Measurements from ENCODE around the gene ZNF628. TPM values are rescaled to one million over a fixed set of nuclear protein-coding genes. Genes with fewer than 3 reads are reported as not detected.
"Not testable (repeated sequence)": the region's sequence is repeated elsewhere in the genome, so short reads cannot be mapped to it uniquely, and the experiment has no call there.

ZNF628 gene
- polyA plus RNA-seq (2013, experiment 1 of 2; ENCODE audit: insufficient read length): 3.8 TPM
- 4.7 TPM for polyA plus RNA-seq (2013, experiment 2 of 2; ENCODE audit: insufficient read length)

GRCh38 chr19:55476100-55476775, at the start of gene ZNF628:
Gene ZNF628, plus strand, starts transcription at chr19:55476617. Its CDS starts 3,294 bp downstream, at chr19:55479911.
- peak; percentile 99 for DNase-seq

DNA sequence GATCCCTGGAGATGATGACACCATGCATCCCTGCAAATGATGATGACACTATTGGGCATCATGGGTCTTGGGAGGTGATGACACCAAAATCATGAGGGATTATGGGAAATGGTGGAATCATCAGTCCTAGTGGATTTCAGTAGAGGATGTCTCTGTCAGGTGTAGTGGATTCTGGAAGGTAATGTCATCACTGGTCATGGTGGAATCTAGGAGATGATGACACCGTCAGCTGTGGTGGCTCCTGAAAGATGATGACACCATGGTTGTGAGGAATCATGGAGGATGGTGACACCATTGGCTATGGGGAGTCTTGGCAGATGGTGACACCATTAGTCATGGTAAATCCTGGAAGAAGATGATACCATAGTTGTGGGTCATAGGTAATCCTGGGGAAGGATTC, 45.2 kb upstream of the ZNF628 start:
- no peak for DNase-seq

DNA sequence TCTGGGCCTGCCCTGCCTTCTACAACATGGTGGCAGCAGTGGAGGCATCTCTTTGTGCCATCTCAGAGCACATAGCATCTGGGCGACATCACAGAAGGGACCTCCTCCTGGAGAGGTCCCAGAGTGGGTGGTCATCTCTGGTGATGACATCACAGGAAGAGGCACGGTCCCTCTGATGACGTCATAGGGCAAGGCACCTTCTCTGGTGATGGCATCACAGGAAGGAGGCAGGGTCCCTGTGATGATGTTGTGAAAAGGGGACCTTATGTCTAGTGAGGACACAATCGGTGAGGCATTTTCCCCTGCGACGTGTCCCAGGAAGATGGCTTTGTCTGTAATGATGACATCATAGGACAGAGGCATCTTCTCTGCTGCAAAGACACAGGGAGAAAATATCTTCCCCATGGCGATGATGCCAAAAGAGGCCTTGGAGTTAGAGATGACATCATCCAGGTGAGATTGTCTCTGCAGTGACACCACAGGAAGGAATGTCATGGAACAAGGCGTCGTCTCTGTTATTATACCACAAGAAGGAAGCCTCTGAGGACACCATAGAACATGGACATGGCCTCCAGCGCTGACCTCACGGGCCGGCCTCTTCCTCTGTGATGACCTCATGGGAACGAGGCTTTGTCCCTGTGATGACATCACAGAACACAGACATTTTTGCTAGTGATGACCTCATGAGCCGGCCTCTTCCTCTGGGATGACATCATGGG, 44.0 kb upstream of the ZNF628 start:
- no peak for DNase-seq

- DNase-seq: no peak
Measured at GRCh38 chr19:55433292-55433691, 43.1 kb upstream of the ZNF628 start.

DNA sequence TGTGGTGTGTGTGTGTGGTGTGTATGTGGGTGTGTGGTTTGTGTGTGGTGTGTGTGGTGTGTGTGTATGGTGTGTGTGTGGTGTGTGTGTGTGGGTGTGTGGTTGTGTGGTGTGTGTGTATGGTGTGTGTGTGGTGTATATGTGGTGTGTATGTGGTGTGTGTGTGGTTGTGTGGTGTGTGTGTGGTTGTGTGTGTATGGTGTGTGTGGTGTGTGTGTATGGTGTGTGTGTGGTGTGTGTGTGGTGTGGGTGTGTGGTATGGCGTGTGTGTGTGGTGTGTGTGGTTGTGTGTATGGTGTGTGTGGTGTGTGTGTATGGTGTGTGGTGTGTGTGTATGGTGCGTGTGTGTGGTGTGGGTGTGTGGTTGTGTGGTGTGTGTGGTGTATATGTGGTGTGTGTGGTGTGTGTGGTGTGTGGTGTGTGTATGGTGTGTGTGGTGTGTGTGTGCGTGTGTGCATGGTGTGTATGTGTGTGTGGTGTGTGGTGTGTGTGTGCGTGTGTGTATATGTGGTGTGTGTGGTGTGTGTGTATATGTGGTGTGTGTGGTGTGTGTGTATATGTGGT, 42.0 kb upstream of the ZNF628 start:
- no peak for DNase-seq

GRCh38 chr19:55435020-55435419, 41.4 kb upstream of the ZNF628 start:
- no peak for DNase-seq

GRCh38 chr19:55436847-55437246, 39.6 kb upstream of the ZNF628 start:
- DNase-seq: no peak

DNA sequence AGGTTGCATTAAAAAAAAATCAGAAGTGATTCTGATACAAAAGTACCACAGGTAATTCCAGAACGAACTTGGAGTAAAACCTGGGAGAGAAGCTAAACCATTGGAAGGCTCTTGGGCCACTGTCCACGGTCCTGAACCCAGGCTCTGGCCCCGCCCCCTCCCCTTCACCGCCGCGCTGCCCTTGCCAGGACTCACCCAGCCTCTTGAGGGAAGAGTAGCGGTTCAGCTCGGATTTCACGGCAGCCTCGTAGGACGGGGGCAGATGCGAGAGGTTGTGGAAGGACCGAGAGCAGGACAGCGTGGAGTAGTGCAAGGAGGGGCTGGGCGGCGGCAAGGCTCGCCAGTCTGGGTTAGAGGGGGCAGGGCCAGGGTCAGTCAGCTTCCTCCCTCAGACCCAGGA, 39.0 kb upstream of the ZNF628 start:
- DNase-seq: peak; percentile 48

DNA sequence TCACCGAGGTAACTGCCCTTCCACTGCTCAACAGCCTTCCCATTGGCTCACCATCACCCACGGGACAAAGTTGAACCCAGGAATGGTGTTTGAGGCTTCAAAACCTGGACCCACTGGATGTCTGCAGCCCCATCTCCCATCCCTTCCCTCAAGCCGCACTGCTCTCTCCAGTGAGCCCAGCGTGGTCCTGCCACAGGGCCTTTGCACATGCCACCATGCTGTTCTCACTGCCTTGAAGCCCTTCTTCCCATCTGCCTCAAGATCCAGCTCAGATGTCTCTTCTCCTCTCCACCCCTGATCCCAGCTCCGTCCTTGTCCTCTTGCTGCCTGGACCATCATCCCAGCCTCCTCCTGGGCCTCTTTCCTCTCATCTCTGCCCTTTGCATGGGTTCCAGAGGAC, 37.4 kb upstream of the ZNF628 start:
- no peak for DNase-seq

DNA sequence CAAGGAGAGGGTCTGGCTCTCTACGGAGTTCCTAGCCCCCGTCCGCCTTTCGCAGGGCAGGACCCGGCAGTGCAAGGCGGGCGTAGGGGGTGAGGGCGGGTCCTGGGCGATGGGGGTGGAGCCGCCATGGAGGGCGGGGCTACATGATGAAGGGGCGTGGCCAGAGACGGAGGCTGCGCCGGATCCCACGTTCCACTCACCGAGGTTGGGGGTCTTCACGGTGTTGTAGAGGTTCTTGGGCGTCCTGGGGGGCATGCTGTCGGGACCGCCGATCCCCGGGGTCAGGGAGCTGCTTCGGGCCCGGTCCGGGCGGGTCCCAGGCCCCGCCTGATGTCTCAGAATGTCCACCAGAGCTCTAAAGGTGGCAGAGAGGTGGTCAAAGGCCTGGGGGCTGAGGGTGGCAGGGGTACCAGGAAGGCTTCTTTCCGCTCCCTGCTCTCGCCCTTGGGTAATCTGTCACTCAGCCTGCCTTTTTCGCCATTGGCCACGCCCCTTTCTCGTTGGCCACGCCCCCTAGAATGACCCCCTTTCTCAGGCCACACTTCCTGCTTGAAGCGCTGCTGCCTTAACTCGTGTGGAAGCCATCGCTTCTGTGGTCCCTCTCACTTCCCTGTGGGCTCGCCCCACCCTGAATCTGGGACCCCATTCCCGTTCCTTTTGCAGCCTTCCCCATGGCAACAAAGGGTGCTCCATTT, 35.9 kb upstream of the ZNF628 start:
- no peak for DNase-seq

- no peak for DNase-seq
Measured at GRCh38 chr19:55441319-55441691, 35.1 kb upstream of the ZNF628 start.

DNA sequence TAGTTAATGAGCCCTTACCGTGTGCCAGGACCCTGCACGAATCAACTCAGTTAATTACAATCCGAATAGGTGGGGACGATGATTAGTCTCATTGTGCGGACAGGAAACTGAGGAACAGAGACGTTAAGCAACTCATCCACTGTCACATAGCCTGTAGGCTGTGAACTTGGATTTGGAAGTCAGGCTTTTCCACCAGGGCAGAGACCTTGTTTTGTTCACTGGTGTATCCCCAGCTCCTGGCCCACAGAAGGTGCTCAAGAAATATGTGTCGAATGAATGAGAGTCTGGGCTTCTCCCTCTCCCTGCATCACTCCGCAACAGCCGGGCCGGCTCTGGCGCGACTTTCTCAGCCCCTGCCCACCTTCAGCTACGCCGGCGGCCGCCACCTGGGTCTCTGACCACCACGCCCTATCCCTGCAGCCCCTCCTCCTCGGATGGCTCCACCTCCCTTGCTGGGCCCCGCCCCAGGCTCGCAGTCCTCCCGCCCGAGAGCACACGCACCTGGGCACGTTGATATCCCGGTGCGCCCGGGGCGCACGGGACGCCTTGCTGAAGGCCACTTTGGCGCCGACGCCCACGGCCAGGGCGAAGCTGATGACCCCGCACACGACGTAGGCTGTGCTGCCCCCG, 34.6 kb upstream of the ZNF628 start:
- DNase-seq: no peak

DNA sequence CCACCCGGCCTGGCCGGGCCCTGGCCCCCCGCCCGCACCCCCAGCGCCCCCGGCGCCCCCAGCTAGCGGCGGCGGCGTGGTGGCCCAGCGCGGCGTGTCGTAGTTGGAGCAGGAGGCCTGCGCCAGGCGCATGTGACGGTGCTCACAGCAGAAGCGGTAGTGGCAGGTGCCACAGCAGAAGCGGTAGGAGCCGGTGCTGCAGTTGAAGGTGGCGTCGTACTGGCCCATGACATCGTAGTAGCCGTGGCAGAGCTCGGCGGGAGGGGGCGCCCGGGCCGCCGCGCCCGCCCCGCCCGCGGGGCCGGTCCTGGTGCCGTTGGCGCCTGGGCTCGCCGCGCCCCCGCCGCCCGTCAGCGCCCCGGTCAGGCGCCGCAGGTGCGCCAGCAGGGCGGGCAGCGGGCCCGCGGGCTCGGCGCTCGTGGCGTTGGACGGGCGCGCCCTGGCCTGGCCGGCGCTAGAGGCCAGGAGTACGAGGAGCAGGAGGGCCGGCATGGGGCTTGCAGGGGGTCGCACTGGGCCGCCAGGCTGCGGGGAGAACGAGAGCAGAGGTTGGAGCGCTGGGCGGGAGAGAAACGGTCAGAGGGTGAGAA, 34.0 kb upstream of the ZNF628 start:
- no peak for DNase-seq

DNA sequence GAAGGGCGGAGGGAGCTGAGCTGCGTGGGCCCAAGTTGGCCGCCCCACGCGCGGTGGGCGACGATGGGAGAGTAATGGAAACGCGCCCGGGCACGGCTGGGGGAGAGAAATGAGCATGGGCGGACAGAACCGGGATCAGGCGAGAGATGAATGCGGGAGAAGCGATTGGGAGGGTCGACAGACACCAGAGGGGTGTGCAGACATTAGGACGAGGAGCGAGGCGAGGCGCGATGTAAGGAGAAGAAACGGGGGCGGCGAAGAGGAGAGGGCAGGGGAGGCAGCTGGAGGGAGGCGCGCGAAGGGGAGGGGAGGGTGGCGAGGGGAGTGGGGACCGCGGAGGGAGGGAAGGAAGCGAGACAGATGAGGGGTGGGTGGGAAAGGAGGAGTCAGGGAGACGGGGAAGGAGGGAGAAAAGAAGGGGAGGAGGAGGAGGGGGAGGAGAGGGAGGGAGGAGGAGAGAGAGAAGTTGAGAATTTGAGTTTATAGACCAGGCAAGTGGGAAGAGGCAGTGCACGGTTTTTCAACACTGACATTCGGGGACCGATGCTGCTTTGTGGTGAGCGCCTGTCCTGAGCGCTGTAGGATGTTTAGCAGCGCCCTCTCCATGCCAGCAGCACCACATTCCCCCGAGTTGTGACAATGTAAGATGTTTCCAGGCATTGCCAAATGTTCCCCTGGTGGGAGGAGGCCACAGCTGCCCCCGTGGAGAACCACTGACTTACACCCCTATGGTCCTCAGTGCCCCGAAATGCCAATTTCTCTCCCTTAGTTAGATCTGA, 33.2 kb upstream of the ZNF628 start, which contains the start of gene SHISA7:
SHISA7 (minus strand) TSS at position 256 of the 779 bp plus-strand sequence. CDS start 437 bp downstream, outside the sequence.
- no peak for DNase-seq

DNA sequence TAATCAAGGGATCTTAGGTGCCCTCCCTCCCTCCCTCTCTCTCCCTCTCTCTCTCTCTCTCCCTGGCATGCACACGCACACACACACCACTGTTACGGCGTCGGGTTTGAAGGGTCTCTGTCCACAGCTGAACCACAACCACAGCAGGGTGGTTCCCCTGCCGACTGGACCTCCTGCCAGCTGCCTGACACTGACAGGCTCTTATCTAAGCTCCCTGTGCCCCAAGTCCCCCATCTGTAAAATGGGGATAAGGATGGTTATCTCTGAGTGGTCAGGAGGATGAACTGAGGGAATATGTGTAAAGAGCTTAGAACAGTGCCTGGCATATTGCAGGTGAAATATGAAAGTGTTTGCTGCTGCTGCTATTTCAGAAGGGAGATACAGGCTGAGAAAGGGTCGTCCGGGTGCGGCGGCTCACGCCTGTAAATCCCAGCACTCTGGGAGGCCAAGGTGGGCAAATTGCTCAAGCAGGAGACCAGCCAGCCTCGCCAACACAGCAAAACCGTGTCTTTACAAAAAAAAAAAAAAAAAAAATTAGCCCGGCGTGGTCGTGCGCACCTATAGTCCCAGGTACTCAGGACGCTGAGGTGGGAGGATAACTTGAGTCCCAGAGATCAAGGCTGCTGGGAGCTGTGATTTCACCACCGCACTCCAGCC, 32.5 kb upstream of the ZNF628 start:
- no peak for DNase-seq

GRCh38 chr19:55444646-55445045, 31.8 kb upstream of the ZNF628 start:
- no peak for DNase-seq

- DNase-seq: no peak
Measured at GRCh38 chr19:55446060-55446459, 30.4 kb upstream of the ZNF628 start.

- DNase-seq: peak; percentile 28
Measured at GRCh38 chr19:55447421-55448174, 28.8 kb upstream of the ZNF628 start.

DNA sequence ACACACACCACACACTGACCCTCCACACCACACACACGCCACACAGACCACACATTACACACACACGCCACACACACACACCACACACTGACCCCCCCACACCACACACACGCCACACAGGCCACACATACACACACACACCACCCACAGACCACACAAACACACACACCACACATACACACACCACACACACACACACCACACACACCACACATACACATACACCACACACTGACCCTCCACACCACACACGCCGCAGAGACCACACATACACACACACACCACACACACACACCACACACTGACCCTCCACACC, 28.3 kb upstream of the ZNF628 start:
- not testable (repeated sequence) for DNase-seq

DNA sequence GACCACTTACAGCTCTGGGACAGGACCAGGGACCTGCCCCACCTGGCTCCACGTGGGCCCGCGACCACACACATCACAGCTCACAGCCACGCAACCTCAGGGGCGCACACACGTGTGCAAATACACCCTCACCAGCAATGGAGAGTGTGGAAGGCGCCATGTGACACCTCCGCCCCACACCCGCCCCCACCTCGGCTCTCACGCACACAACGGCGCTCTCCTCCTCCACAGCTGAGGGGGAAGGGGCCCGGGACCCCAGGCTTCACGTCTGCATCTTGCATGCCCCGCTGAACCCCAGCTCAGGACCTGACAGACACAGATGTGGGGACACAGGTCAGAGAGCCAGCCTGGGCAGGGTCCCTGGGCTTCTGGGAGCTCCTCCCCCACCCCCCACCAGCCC, 26.9 kb upstream of the ZNF628 start:
- DNase-seq: no peak
